Occipital lobe (tissue), 2 donors: Measurements from ENCODE around the gene SLC6A3. TPM values are rescaled to one million over a fixed set of nuclear protein-coding genes. Genes with fewer than 3 reads are reported as not detected.
"Not testable (repeated sequence)": the region's sequence is repeated elsewhere in the genome, so short reads cannot be mapped to it uniquely, and the experiment has no call there.

ENCODE experiments used
- DNase-seq: peaks from one replicate; lab custom pipeline; 2025; lab: John Stamatoyannopoulos, UW
- total RNA-seq: library from RNA; depleted of rRNA; stranded (reverse); fragments of >200 nt; gene quantifications from one replicate; pipeline ENCODE4 v1.2.3, GENCODE V29; 2014

Gene SLC6A3
- total RNA-seq, 1 donor from 2014 or later: not detected

DNA sequence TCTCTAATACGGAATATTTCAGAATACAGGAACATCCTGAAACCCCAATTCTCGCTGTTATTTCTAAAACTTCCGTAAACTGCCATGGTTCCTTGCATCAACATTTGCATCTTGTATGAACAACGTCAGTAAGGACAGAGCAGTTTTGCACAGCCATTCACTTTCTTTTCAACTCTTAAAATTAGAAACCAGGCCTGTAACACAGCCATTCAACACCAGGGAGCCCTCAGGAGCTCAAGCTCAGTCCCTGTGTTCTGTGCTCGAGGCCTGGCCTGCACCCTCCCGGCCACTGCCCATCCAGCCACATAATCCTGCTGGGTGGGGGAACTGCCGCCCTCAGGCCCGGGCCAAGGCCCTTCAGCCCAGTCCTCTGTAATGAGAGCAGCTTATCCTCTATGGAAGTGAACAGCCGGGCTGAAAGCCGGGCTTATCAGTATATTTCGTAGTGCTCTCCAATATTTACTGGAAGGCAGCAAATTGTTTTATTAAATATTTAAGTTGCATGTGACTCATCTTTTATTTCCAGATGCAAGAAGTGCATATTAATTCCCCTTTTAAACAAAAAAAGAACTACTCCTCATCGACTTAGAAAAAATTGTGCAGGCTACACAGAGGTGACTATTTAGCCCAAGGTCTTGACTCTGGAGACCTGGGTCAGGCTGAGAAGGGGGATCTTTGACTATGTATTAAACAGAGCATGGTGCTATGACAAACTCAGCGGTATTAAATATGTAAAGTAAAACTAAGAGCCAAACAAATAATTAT is 33.2 kb upstream of the SLC6A3 start:
- no peak for DNase-seq

DNA sequence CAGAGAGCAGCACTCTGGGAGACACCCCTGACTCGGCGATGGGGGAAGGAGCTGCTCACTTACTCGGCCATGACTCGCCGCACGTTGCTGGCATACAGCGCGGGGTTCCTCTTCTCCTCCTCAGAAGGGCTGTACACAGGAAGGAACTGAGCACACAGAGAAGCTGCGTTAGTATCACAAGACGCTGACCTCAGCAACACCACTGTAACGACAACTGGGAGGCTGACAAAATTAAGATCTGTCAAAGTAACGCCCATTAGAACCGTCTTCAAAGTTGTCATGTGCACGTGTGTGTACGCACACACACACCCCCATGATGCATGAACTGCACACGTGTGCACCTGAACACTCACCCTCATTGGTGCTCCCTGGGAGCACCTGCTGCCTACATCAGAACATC is 32.1 kb upstream of the SLC6A3 start:
- no peak for DNase-seq

DNA sequence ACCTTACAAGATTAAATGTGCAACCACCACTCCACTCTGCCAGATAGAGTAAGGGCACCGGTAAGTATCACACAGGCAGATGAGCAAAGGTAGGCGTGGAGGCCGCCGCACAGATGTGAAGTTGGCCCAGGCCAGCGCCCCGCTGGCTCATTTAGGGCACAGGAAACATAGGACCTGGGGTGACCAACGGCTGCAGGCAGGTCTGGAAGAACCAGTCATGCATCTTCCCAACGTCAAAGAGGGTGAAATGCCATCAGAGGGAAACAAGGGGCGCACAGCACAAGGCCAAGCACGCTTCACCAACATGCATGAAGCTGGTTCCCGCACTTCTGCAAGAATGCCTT is 31.7 kb upstream of the SLC6A3 start:
- DNase-seq: no peak

- no peak for DNase-seq
Observed at GRCh38 chr5:1476181-1476966, 31.1 kb upstream of the SLC6A3 start.

GRCh38 chr5:1475544-1475900 is 30.3 kb upstream of the SLC6A3 start:
- not testable (repeated sequence) for DNase-seq

GRCh38 chr5:1474866-1475543 is 29.8 kb upstream of the SLC6A3 start:
- DNase-seq: no peak

- no peak for DNase-seq
Observed at GRCh38 chr5:1474183-1474839, 29.1 kb upstream of the SLC6A3 start.

DNA sequence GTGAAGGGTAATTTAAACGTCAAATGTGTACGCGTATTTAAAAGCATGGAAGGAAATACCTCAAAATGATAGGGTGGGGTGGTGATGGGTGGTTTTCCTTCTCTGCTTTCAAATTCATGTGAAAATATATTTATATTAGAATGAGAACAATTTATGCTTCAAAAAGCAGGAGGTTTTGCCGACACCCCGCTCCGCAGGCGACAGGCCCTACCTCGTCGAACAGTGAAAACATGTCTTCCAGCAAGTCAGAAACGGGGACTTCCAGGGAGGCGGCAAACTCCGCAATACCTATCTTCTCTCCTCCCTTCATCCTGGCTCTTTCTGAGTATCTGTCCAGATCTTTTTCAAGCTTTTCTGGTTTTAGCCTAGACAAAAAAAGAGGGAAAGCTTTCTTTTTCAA is 28.5 kb upstream of the SLC6A3 start:
- DNase-seq: no peak

- no peak for DNase-seq
Observed at GRCh38 chr5:1472964-1473628, 27.9 kb upstream of the SLC6A3 start.

DNA sequence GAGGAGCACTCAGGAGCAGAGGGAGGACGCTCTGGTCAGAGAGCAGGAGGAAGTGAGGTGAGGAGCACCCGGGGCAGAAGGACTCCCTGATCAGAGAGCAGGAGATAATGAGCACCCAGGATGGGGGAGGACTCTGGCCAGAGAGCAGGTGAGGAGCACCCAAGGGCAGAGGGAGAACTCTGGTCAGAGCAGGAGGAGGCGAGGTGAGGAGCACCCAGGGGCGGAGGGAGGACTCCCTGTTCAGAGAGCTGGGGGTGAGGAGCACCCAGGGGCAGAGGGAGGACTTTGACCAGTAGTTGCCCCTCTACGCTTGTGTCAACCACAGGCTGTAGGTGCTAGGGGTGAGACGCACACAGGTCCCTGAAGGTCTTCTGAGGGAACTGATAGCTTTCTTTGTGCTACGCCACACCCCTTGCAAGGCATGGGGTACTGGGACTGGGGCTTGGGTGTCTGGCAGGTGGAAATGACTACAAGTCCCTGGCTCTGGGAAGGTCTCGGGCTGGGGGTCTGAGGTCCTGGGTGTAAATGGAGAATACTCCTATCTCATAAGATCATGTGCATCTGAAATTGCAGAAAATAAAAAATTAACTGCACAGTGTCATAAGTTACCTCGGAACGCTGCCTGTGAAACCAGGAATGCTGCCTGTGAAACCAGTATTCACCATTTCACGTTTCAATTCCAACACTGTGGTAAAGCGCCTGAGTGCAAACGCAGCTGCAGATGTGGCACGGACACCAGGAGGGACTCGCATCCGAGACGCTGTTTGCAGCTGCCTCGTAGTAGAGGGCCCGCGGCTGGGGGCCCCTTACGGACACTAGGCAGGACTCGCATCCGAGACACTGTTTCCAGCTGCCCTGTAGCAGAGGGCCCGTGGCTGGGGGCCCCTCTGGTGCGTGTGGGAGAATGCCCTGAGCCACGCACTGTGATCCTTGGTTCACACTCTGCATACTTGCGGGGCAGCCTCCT is 27.0 kb upstream of the SLC6A3 start:
- DNase-seq: no peak

DNA sequence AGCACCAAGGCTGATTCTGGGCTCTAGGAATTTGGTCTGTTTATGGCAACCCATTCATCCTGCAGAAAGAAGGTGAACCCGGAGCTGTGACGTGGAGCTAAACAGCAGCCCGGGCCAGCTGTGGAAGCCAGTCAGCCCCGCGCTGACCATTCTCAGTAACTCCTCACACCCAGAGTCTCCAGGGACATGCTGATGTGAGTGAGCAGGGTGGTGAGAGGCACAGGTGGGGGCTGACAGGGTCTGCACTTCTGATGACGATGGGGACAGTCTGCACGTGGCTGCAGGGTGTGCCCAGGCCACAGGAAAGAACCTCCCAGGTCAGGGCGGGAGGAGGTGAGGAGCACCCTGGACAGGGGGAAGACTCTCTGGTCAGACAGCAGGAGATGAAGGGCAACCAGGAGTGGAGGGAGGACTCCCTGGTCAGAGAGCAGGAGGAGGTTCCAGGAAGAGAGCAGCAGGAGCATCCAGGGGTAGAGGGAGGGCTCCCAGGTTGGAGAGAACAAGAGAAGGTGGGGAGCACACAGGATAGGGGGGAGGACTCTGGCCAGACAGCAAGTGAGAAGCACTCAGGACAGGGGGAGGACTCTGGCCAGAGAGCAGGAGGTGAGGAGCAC is 26.1 kb upstream of the SLC6A3 start:
- DNase-seq: no peak

GRCh38 chr5:1470762-1471211 is 25.5 kb upstream of the SLC6A3 start:
- DNase-seq: no peak

- DNase-seq: no peak
Observed at GRCh38 chr5:1468629-1469527, 23.6 kb upstream of the SLC6A3 start.

- DNase-seq: no peak
Observed at GRCh38 chr5:1468247-1468612, 23.0 kb upstream of the SLC6A3 start.

- DNase-seq: no peak
Observed at GRCh38 chr5:1467341-1468246, 22.4 kb upstream of the SLC6A3 start.

GRCh38 chr5:1466631-1467265 is 21.5 kb upstream of the SLC6A3 start:
- DNase-seq: no peak

GRCh38 chr5:1465966-1466471 is 20.8 kb upstream of the SLC6A3 start:
- no peak for DNase-seq
